ENCODE results near the gene SLC39A3.

The SLC39A3 gene

GRCh38 chr19:2701361-2702169 lies 38.3 kb downstream of the SLC39A3 start:
- DNase-seq: no peak

- no peak for DNase-seq
Observed at GRCh38 chr19:2700660-2701360, 39.0 kb downstream of the SLC39A3 start.

- no peak for DNase-seq
Observed at GRCh38 chr19:2699413-2700140, 40.2 kb downstream of the SLC39A3 start.

GRCh38 chr19:2694196-2694595 lies 45.6 kb downstream of the SLC39A3 start:
- DNase-seq: no peak

GRCh38 chr19:2693492-2694160 lies 46.2 kb downstream of the SLC39A3 start:
- no peak for DNase-seq

- DNase-seq: no peak
Observed at GRCh38 chr19:2691951-2692350, 47.9 kb downstream of the SLC39A3 start.

- DNase-seq: no peak
Observed at GRCh38 chr19:2690856-2691255, 49.0 kb downstream of the SLC39A3 start.

GRCh38 chr19:2686360-2686759 lies 53.5 kb downstream of the SLC39A3 start:
- DNase-seq: no peak

- DNase-seq: no peak
Observed at GRCh38 chr19:2685204-2685704, 54.6 kb downstream of the SLC39A3 start.

GRCh38 chr19:2683430-2684003 lies 56.3 kb downstream of the SLC39A3 start:
- no peak for DNase-seq

All from right forelimb (tissue), 1 donor.